Right atrium auricular region (tissue), 2 donors: ENCODE results near the gene AIFM3. TPM values are rescaled to one million over a fixed set of nuclear protein-coding genes. Genes with fewer than 3 reads are reported as not detected.

Source experiments
- DNase-seq: peaks from one replicate; pipeline ENCODE4 v3.0.0-alpha.2; 2019; ENCODE audit warnings: low spot score
- H3K27ac ChIP-seq, 2 donors: fragments of 200-600 bp; sonication (generic); 1 replicate in 1 of 2; 2 replicates in 1 of 2; pipeline ENCODE4 v1.5.1; 2016 to 2019
- H3K27me3 ChIP-seq, 2 donors: fragments of 200-600 bp; sonication (generic); one replicate each; pipeline versions ENCODE4 v1.5.1 to v1.6.0; 2017 to 2019
- H3K36me3 ChIP-seq: fragments of 200-600 bp; sonication (generic); one replicate; pipeline ENCODE4 v1.5.1; 2016
- H3K4me1 ChIP-seq, 2 donors: fragments of 200-600 bp; sonication (generic); one replicate each; pipeline versions ENCODE4 v1.5.1 to v1.6.0; 2017 to 2019
- H3K4me3 ChIP-seq, 2 donors: fragments of 200-600 bp; sonication (generic); 1 replicate in 1 of 2; 2 replicates in 1 of 2; pipeline ENCODE4 v1.5.1; 2017 to 2019; ENCODE audit warnings: mild to moderate bottlenecking in 1 of 2, moderate library complexity in 1 of 2
- H3K9me3 ChIP-seq, 2 donors: fragments of 200-600 bp; sonication (generic); one replicate each; pipeline ENCODE4 v1.5.1; 2019
- CTCF ChIP-seq, 2 donors: fragments of 200-600 bp; sonication (generic); IDR thresholded peaks; one replicate each; pipeline ENCODE4 v1.5.1; 2019; ENCODE audit warnings: antibody characterized with exemption in 2 of 2
- total RNA-seq, 2 donors: library from RNA; depleted of rRNA; stranded (reverse); fragments of >200 nt; gene quantifications; one replicate each; pipeline ENCODE4 v1.1.0, GENCODE V29; 2016

AIFM3 gene
- total RNA-seq, 2 donors from 2014 or later, result 0.75 to 1.0 TPM

GRCh38 chr22:20997536-20998257, 30.6 kb downstream of the AIFM3 start:
- no peak for TF ChIP-seq CTCF (IDR thresholded peaks at IDR 0.05)
- Histone ChIP-seq H3K4me1 (peaks cover 0 to 20% of the 10 kb centered on the region in 2 donors), H3K36me3 (peaks cover 56% of the 10 kb centered on the region), H3K27ac (no peak overlapping the region), H3K27me3 (no peaks in the 10 kb centered on the region), H3K4me3 (no peak overlapping the region), H3K9me3 (no peaks in the 10 kb centered on the region)
- no peak for DNase-seq

- DNase-seq, result no peak
- Histone ChIP-seq H3K4me3 (no peak overlapping the region), H3K9me3 (no peaks in the 10 kb centered on the region), H3K27ac (no peak overlapping the region), H3K36me3 (peaks cover 53% of the 10 kb centered on the region), H3K4me1 (peaks cover 0 to 30% of the 10 kb centered on the region in 2 donors), H3K27me3 (no peaks in the 10 kb centered on the region)
- TF ChIP-seq CTCF (IDR thresholded peaks at IDR 0.05), result no peak
Measured at GRCh38 chr22:20998411-20999336, 31.6 kb downstream of the AIFM3 start.

- no peak overlapping the region for H3K27ac ChIP-seq
- H3K9me3 ChIP-seq, result no peaks in the 10 kb centered on the region
- DNase-seq, result no peak
- H3K27me3 ChIP-seq, result no peaks in the 10 kb centered on the region
- peaks cover 51% of the 10 kb centered on the region for H3K36me3 ChIP-seq
- no peak overlapping the region for H3K4me3 ChIP-seq
- H3K4me1 ChIP-seq, result peaks cover 0 to 34% of the 10 kb centered on the region in 2 donors
- TF ChIP-seq CTCF (IDR thresholded peaks at IDR 0.05), result no peak
Measured at GRCh38 chr22:20999350-21000206, 32.5 kb downstream of the AIFM3 start.

GRCh38 chr22:21000207-21000986, 33.3 kb downstream of the AIFM3 start:
- peak overlapping the region; percentile 97 to 99 for H3K27ac ChIP-seq
- no peaks in the 10 kb centered on the region for H3K27me3 ChIP-seq
- no peak for DNase-seq
- H3K4me1 ChIP-seq, result peaks cover 0 to 34% of the 10 kb centered on the region in 2 donors
- TF ChIP-seq CTCF (IDR thresholded peaks at IDR 0.05), result no peak
- no peaks in the 10 kb centered on the region for H3K9me3 ChIP-seq
- H3K36me3 ChIP-seq, result peaks cover 45% of the 10 kb centered on the region
- H3K4me3 ChIP-seq, result peak overlapping the region; percentile 76 to 77
